GM06990 (cell line): Measurements from ENCODE around the gene SKP1.

Source experiments
- DNase-seq: peaks from one replicate; pipeline ENCODE4 v3.0.0-alpha.2; 2011; ENCODE audit not compliant: insufficient read length; ENCODE audit errors: extremely low read depth
- H3K27me3 ChIP-seq: replicated peaks from 2 replicates; pipeline ENCODE4 v1.6.0; 2011; ENCODE audit warnings: low read length; ENCODE audit not compliant: control insufficient read depth, insufficient read depth
- H3K36me3 ChIP-seq: 2 replicates; pipeline ENCODE4 v1.5.1; 2011; ENCODE audit warnings: low read length; ENCODE audit not compliant: control insufficient read depth, insufficient read depth
- H3K4me3 ChIP-seq: replicated peaks from 2 replicates; pipeline ENCODE4 v1.5.1; 2011; ENCODE audit warnings: low read depth, mild to moderate bottlenecking, control low read depth, low read length
- CTCF ChIP-seq: IDR thresholded peaks from 2 replicates; pipeline ENCODE4 v1.5.1; 2011; ENCODE audit warnings: low read length, control low read depth, mild to moderate bottlenecking, inconsistent platforms; ENCODE audit not compliant: insufficient read depth, poor library complexity, severe bottlenecking

The SKP1 gene

DNA sequence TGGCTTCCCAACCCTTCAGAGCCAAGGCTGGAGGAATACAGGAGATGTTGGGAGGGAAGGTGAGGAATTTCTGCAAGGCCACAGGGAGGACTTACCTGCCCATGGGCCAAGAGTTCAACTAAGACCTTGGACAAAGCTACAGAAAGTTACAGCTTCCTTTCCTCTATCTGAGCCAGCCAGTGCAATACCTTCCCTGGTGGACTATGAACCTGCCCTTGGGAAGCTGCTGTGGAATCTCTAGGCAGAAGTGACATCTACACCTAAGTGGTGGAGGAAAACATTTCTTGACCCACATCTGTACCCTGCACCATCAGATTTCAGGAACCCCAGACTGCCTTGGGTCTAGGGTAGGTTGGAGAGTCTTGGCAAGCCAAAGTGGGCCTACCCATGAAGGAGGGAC, 6.7 kb upstream of the SKP1 start:
- no peaks in the 10 kb centered on the region for H3K27me3 ChIP-seq
- H3K4me3 ChIP-seq: no peak overlapping the region
- H3K36me3 ChIP-seq: no peaks in the 10 kb centered on the region
- DNase-seq: no peak
- no peak for TF ChIP-seq CTCF

DNA sequence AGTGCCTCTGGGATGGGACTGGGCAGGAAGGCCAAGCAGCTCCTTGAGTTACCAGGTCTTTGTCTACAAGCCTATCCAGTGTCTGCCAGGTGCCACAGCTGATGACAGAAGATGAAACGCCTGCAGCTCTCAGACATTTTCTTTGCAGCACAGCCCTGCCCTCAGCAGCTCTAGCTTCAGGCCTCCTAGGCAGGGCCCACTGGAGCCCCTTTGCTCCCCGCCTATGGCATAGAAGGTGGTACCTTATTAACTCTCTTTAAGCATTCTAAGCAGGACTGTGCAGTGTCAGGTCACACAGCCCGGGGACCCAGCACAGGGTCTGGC, 1.3 kb upstream of the SKP1 start:
- no peak for TF ChIP-seq CTCF
- H3K36me3 ChIP-seq: peaks cover 2% of the 10 kb centered on the region
- DNase-seq: no peak
- no peak overlapping the region for H3K4me3 ChIP-seq
- H3K27me3 ChIP-seq: no peaks in the 10 kb centered on the region

- H3K36me3 ChIP-seq: peaks cover 2% of the 10 kb centered on the region
- H3K4me3 ChIP-seq: peak overlapping the region; percentile 96
- no peak for TF ChIP-seq CTCF
- no peaks in the 10 kb centered on the region for H3K27me3 ChIP-seq
- peak; percentile 18 for DNase-seq
Measured at GRCh38 chr5:134177369-134178095, 782 bp upstream of the SKP1 start.

- no peak for DNase-seq
Measured at GRCh38 chr5:134175921-134176510, 734 bp downstream of the SKP1 start.

DNA sequence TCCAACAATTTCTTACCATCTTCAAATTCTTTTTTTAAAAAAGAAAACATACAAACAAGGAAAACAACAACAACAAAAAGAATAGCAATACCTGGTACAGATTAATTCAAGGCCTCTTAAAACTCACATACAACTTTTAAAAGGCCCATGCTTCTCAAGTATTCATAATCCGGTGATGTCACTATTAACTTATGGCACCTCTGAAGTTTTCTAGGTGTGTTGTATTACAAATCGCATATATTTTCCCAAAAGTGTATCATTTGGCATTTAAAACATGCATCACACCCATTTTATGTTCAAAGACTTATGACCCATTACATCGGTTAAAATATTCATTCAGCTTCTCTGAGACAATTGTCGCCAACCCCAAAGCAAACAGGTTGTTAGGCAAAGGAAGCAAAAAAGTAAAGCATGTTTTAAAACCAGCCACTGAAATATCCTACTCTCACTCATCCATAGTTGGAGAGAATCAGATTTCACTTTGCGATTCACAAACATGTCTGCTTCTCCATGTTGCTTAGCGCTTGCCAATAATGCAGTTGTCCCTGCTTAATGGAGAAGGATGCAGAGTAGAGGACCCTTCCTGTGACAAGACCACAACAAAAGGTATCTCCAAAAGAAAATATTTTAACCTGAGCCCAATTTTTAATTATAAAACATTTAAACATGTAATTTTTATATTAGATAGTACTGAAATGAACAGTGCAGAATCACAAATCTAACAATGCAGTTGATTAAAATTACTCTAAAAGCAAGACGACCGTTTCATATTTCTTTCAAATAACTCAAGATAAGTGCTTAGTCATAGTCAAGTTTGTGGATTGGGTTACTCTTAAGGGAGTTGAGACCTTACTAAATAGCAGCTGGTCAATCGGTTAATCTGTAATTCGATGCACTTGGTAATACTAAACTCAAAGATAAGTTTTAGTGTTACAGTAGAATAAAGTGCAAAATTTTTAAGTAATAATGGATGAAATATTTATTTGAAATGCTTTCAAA, 1.6 kb downstream of the SKP1 start:
- peak overlapping the region; percentile 96 for H3K4me3 ChIP-seq
- no peak for DNase-seq
- TF ChIP-seq CTCF: no peak

More at GRCh38 chr5:134175921-134176510, 734 bp downstream of the SKP1 start:
- H3K27me3 ChIP-seq: no peaks in the 10 kb centered on the region
- peaks cover 6% of the 10 kb centered on the region for H3K36me3 ChIP-seq
- no peak for TF ChIP-seq CTCF
- H3K4me3 ChIP-seq: peak overlapping the region; percentile 96

More for the DNA sequence above, 1.6 kb downstream of the SKP1 start:
- peaks cover 6% of the 10 kb centered on the region for H3K36me3 ChIP-seq
- H3K27me3 ChIP-seq: no peaks in the 10 kb centered on the region
